GM19193 (cell line): ENCODE measurements around the gene MYO3B.

Experiments
- POLR2A ChIP-seq: IDR thresholded peaks from 4 replicates; pipeline ENCODE4 v1.6.1; 2011; ENCODE audit not compliant: insufficient read depth, insufficient read length; ENCODE audit errors: extremely low read depth

Gene MYO3B

DNA sequence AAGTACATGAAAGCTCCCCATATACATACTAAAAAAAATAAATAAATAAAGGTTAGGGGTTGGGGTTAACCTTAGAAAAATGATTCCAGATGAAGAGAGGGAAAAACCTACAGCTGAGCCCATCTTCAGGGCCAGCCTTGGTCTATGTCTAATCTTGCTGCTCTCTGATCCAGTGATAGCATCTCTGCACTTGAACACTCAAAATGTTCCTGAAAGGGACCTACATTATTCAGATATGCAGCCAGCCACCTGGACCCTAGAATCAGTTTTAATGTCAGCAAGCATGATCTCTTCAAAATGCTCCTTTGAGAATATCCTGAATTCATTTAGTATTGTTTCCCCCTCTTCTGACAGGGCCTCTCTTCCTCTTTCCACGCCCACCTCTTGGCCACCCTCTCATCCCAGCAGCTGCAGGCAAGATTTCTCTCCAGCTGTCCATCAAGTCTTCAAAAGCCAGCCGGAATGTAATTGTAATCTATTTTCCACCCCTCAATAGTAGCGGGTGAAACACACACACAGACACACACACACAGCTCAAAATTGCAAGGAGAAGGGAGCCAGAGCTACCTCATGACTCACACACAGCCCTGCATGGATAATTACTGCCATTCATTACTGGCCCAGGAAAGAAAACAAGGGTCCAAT lies 135.5 kb downstream of the MYO3B start:
- TF ChIP-seq POLR2A = no peak

DNA sequence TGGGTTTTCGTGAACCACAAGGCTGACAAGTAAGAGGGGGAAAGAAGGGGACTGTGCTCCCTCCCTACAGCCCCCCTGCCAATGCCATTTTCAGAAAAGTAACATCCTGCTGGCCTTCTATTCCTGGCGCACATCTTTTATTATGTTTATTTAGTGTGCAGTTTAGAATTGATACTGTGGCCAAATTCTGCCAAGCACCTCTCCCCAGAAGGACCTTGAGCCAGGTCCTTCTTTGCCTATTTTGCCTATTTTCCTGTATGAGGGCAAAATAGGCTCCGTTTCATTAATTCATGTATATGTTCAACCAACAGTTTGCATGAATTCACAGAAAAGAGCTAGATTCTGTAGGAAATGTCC lies 136.0 kb downstream of the MYO3B start:
- TF ChIP-seq POLR2A = no peak

- no peak for TF ChIP-seq POLR2A
Measured at GRCh38 chr2:170314744-170315447, 136.9 kb downstream of the MYO3B start.

DNA sequence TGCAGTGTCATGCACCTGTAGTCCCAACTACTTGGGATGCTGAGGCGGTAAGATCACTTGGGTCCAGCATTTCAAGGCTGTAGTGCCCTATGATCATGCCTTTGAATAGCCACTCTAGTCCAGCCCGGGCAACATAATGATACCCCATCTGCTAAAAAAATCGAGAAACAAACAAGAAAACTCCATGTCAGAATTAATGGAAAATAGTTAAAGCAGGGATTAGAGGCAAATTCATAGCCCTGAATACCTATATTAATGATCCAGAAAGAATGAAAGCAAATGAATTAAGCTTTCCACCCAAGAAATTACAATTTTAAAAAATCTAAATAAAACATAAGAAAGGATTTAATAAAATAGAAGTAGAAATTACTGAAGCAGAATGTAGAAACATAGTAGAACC lies 143.0 kb downstream of the MYO3B start:
- no peak for TF ChIP-seq POLR2A

DNA sequence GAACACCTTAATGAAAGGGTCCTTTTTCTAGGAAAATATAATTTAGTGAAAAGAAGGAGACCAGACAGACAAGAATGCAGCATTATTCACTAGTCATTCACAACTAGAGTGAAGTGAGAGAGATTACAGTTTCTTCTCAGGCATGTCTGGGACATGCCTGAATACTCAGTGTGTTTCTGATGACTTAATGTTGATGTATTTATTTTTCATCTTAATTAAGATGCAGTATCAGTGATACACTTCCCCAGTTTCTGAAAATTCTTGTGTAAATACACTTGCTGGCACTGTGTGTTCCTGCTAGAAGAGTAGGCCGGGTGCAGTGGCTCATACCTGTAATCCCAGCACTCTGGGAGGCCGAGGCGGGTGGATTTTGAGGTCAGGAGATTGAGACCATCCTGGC lies 143.6 kb downstream of the MYO3B start:
- no peak for TF ChIP-seq POLR2A

- no peak for TF ChIP-seq POLR2A
Measured at GRCh38 chr2:170322140-170322766, 144.3 kb downstream of the MYO3B start.

- no peak for TF ChIP-seq POLR2A
Measured at GRCh38 chr2:170323743-170324142, 145.8 kb downstream of the MYO3B start.

DNA sequence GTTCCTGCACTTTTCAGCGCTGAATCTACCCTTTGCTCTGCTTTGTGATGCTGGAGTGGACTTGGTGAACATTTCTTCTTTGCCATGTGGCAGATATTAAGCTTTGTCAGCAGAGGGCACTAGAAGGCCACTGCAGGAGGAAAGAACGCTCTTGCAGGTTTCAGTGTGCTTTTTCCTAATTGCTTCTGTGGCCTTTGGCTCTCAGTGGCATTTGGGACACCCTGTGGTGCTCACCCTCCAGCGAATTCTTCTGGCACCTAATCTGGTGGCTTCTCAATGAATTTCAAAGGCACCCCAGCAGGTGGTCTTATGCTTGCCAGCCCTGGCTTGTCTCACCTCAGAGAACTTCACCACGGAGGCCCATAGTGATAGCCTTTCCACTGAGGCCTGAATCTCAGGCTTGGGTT lies 146.7 kb downstream of the MYO3B start:
- TF ChIP-seq POLR2A = no peak

DNA sequence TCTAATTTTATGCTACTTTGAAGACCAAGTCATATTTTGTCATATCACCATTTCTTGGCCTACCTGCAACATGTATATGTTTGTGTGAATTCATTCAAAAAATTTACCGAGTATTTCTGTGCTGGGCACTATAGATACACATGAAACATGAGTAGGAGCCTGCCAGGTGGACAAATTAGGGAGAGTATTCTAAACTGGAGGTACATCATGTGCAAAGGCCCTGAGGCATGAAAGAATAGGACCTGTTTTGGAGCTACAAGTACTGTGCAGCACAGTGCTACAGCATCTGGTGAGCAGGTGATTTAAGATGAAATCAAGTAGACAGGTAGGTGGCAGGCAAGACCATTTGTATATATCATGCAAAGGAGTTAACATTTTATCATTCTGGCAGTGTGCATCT lies 152.9 kb downstream of the MYO3B start:
- no peak for TF ChIP-seq POLR2A

DNA sequence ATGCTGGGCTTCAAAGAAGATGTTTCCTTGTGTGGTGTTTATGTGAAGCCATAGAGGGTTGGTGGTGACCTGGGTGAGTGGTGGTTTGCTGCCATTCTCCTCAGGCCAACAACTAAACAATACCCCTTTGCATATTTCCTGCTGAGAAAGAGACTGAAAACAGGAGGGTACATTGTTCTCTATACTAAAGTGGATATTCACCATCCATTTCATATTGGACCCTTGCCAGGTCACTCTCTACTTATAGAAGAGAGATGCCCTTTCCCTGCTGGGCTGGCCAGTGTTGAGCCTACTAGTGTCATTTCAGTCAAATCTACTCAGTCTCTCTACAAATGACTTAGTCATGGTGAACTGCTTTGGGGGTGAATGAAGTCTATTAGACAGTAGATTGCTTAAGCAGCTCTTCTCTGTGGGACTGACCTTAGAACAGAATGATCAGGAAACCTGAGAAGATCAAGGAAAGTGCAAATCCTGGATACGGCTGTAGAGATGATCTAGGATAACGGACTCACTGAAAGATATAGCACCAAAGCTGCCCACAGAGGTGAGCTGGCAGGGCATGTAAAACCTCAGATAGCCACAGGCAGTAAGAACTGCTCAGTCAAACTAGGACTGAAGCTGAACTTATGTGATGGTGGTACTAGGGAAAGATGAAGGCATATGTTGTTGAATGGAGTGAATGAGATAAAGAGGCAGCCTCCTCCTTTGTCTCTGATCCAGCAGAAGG lies 154.9 kb downstream of the MYO3B start:
- no peak for TF ChIP-seq POLR2A

DNA sequence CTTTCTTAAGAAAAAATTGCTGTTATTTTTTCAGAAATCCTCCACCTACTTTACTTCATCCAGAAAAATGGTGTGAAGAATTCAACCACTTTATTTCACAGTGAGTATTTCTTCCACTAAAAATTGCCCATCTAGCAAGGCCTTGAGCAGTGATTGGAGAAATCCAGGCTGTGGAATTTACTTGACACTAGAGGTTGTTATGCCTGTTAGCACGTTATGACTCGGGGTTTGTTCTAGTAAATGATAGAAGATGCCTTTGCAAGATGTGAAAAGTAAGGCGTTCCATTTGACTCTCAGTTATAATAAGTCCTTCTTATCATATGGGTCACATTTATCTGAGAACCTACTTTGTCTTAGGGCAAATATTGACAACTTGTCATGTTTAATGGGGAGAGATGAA lies 157.4 kb downstream of the MYO3B start:
- TF ChIP-seq POLR2A = no peak

GRCh38 chr2:170336408-170336807 lies 158.5 kb downstream of the MYO3B start:
- no peak for TF ChIP-seq POLR2A

DNA sequence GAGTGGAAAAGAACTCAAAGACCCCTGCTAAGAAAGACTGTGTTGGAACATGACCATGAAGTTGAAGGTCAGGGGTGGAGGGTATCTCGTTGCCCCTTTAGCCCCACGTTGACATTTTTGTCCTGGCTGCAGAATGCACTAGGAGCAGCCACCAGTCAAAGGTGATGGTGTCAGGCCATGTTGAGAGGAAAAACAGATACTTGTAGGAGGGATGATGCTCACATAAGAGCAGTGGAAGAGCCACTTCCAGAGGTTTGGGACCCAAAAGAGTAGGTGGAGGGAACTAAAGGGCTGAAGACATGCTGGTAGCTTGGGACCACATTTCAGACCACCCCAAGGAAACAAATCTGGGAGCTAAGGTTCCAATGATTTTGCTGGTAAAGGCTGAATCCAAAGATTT lies 159.0 kb downstream of the MYO3B start:
- no peak for TF ChIP-seq POLR2A

- no peak for TF ChIP-seq POLR2A
Measured at GRCh38 chr2:170339322-170339721, 161.4 kb downstream of the MYO3B start.
